Muscle layer of colon (tissue), 2 donors: ENCODE results near the gene VGF.

ENCODE experiments used
- H3K27ac ChIP-seq: one replicate; pipeline ENCODE4 v1.7.0; 2013; ENCODE audit warnings: low read depth, mild to moderate bottlenecking, low read length, moderate library complexity
- H3K27me3 ChIP-seq, 2 donors: one replicate each; pipeline ENCODE4 v1.7.0; 2013; ENCODE audit warnings: low read length in 2 of 2, mild to moderate bottlenecking in 2 of 2; ENCODE audit not compliant: insufficient read depth in 2 of 2, control insufficient read depth in 1 of 2
- H3K36me3 ChIP-seq: one replicate; pipeline ENCODE4 v1.7.0; 2013; ENCODE audit warnings: mild to moderate bottlenecking, low read length; ENCODE audit not compliant: insufficient read depth
- H3K4me1 ChIP-seq: one replicate; pipeline ENCODE4 v1.7.0; 2013; ENCODE audit warnings: mild to moderate bottlenecking, low read length; ENCODE audit not compliant: insufficient read depth
- H3K4me3 ChIP-seq, 2 donors: one replicate each; pipeline ENCODE4 v1.7.0; 2013; ENCODE audit warnings: low read length in 2 of 2, low read depth in 1 of 2, mild to moderate bottlenecking in 1 of 2, moderate library complexity in 1 of 2
- H3K9ac ChIP-seq: one replicate; pipeline ENCODE4 v1.7.0; 2013; ENCODE audit warnings: low read length
- H3K9me3 ChIP-seq: one replicate; pipeline ENCODE4 v1.7.0; 2013; ENCODE audit warnings: mild to moderate bottlenecking, low read length
- donor health status: abdominal sarcoma.
- donor health status: Adenocarcinoma of cecum.

Gene VGF

DNA sequence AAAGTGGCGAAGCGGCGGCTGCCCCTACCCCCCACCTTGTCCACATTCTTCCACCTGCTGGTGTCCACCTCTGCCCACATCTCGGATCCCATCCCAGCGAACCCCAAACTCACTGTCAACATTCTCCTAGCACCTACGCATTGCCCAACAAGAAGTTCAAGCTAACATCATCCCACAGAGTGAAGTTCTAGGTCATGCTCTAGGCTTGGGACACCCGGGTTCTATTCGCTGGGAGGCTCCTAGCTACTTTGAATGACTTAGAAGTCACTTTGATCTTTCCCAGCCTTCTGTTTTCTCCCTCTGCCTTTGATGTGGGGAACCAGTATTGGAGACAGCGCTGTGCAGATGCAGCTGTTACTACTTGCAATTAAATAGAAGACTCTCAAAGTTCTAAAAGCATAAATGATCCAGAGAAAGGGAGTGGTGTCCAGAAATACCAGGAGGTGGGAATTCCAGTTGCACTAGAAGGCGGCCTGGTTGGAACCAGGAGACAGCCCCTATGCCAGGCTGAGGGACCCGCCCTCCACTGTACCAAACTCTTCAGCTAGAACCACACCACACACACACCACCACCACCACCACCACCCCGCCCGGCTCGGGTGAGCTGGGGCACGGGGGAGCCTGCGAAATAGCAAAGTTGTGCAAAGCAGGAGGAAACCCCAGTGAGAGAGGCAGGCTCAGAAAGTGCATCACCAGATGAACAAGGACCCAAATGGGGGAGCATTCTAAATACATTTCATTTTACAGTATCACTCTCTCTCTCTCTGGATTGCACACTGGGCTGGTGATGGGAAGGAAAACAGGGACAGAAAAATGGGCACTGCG lies 5.5 kb upstream of the VGF start:
- no peak overlapping the region for H3K4me3 ChIP-seq
- H3K9ac ChIP-seq = no peak overlapping the region
- H3K9me3 ChIP-seq = no peaks in the 10 kb centered on the region
- H3K27me3 ChIP-seq = peaks cover 75 to 96% of the 10 kb centered on the region in 2 donors
- no peak overlapping the region for H3K27ac ChIP-seq
- no peaks in the 10 kb centered on the region for H3K36me3 ChIP-seq
- peaks cover 9% of the 10 kb centered on the region for H3K4me1 ChIP-seq

DNA sequence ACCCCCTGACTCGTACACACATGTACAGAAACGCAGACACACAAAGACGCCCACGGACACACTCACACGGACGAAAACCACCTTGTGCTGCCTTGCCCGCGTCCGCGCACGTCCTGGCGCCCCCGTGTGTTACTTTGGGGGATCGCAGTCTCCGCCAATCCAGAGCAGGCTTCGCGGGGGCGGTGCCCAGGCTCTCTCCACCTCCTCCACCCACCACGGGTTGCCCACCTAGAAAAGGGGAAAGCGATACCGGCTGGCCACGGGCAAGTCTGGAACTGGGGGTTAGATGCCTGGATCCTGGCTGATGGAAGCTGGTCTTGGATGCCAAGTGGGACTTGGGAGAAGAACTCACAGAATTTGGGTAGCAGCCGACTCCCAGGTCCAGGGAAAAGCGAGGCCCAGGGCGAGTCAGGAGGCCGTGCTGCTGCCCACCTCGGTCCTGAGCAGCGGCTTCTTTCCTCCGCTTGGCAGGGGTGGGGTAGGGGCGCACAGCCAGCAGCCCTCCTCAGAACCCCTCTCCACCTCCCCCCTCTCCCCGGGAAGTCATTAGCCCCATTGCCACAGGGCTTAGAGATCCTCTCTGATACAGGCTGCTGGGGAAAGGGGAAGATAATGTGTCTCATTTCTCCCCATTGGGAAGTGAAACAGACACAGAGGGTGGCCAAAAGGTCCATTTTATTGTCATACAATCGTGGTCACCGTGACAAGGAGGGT lies 4.6 kb upstream of the VGF start:
- H3K4me3 ChIP-seq = no peak overlapping the region
- H3K9ac ChIP-seq = no peak overlapping the region
- H3K27ac ChIP-seq = no peak overlapping the region
- H3K27me3 ChIP-seq = peaks cover 80 to 96% of the 10 kb centered on the region in 2 donors
- no peaks in the 10 kb centered on the region for H3K36me3 ChIP-seq
- no peaks in the 10 kb centered on the region for H3K9me3 ChIP-seq
- peaks cover 15% of the 10 kb centered on the region for H3K4me1 ChIP-seq

DNA sequence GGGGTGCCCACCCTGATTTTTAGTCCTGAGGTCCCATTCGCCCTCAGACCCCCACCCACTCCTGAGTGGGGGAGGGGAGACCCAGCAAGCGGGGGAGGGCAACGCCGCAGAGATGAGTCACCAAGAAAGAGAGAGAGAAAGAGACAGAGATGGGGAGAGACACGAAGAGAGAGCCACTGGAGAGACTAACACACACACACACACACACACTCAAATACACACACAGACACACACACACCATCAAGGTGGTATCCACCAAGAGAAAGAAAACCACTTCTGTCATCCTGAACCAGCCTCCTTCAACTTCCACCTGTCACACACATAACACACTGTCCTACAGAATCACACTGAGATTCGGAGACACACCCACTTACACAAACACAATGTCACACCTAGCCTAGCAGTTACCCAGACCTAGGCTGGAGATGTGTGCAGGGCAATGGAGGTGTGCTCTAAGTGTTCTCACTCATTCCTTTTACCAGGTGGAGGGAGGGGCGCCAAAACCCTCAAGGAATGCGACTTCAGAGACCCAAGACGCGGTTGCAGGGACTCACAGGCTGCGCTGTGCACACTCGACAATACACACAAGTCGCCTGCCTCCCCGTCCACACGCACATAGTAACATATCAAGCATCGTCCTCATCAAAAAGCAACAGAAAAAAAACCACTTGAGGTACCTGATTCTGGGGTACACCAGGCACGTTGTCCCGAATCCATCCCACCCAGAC lies 3.9 kb upstream of the VGF start:
- Histone ChIP-seq H3K9ac (no peak overlapping the region), H3K4me1 (peaks cover 17% of the 10 kb centered on the region), H3K9me3 (no peaks in the 10 kb centered on the region), H3K27me3 (peaks cover 82 to 99% of the 10 kb centered on the region in 2 donors), H3K4me3 (no peak overlapping the region), H3K27ac (no peak overlapping the region), H3K36me3 (no peaks in the 10 kb centered on the region)

DNA sequence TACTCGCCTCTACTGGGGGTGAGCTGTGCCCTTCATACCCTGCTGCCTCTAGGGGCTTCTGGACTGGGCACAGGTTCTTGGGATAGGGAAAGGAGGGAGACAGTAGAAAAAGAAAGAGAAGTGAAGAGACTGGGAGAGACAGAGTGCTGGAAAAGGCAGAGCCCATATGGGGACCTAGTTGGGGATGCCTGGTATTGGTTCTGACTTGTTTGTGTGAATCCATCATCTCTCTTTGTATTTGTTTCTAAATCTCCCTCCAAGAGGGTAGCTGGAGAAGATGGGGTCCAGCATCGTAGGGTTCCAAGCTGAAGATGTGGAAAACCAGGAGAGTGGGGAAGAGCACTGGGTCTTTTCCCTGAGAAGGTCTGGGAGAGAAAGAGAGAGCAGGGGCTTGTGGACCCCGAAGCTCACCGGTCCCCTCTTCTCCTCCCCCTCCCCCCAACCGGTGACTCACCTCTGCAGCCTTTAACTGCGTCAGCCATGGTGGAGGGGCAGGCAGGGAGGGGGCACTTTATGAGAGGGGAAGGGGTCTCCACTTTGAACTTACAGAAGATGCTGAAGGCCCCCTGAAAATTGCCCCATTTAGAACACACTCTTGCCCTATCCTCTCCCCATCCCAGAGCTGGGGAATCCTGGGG lies 3.2 kb upstream of the VGF start:
- H3K36me3 ChIP-seq = no peaks in the 10 kb centered on the region
- H3K9ac ChIP-seq = no peak overlapping the region
- no peaks in the 10 kb centered on the region for H3K9me3 ChIP-seq
- H3K4me1 ChIP-seq = peaks cover 17% of the 10 kb centered on the region
- peaks cover 75 to 99% of the 10 kb centered on the region in 2 donors for H3K27me3 ChIP-seq
- H3K27ac ChIP-seq = no peak overlapping the region
- H3K4me3 ChIP-seq = no peak overlapping the region

DNA sequence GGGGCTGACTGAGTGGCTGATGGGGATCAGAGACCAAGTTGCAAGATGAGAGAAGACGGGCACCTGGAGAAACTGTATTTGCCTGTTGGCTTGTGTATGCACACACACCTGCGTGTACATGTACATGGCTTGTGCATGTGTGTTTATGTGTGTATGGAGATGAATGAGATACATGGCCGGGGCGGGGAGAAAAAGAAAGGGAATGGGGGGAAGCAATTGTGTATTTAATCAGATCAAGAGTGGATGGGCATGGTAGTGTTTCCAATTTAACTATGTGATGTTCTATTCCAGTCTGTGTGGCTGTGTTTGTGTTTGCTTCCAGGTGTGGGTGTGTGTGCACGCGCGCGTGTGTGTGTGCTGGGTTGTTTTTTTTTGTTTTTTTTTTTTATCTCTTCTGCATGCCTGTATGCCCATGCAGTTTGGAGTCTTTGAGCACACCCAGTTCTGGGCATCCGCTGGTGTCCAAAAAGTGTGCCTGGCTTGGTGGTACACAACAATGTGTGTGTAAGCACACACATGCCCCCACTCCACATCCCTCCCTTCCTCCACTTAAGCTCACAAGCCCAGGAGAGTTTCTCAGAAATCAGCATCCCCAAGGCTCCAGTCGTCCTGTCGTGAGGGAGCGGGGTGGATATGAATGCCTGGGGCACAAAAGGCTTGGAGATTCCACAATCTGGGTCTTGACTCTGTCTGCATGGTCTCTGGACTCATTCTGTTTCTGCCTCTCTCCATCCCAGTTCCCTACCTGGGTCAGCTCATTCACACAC lies 2.5 kb upstream of the VGF start:
- Histone ChIP-seq H3K4me1 (peaks cover 11% of the 10 kb centered on the region), H3K4me3 (no peak overlapping the region), H3K36me3 (no peaks in the 10 kb centered on the region), H3K27ac (no peak overlapping the region), H3K27me3 (peaks cover 70 to 98% of the 10 kb centered on the region in 2 donors), H3K9me3 (no peaks in the 10 kb centered on the region), H3K9ac (no peak overlapping the region)

DNA sequence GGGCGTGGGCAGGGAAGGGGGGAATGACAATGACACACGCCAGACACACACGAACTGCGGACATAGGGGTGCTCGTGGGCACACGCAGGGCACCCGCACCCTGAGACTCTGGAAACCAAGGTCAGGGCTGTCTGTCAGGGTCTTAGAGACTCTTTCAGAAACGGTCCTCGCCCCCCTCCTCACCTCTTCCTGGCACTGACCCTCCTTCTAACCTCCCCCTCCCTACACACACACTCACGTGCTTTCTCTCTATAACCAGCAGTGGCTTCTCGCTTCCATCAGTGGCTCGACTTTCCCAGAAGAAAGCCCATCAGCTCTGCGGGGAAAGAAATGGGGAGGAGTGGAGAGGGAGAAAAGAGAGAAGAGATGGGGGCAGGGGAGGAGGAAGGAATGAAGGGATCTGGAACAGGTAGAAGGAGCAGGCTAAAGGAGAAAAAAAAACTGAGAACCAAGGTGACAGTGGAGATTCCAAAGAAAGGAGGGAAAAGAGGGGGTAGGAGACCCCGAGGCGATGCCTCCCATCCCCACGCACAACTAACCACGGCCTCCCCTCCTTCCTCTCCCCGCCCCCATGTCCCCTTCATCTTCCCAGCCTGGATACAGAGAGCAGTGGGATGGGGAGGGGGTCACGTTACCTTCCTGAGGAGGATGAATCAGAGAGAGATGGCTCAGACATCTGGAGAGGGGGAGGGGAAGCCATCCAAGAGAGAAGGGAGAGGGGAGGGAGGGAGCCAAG lies 1.7 kb upstream of the VGF start:
- peaks cover 11% of the 10 kb centered on the region for H3K4me1 ChIP-seq
- H3K9ac ChIP-seq = no peak overlapping the region
- H3K36me3 ChIP-seq = no peaks in the 10 kb centered on the region
- H3K4me3 ChIP-seq = no peak overlapping the region
- no peaks in the 10 kb centered on the region for H3K9me3 ChIP-seq
- H3K27me3 ChIP-seq = peaks cover 71 to 98% of the 10 kb centered on the region in 2 donors
- H3K27ac ChIP-seq = no peak overlapping the region

DNA sequence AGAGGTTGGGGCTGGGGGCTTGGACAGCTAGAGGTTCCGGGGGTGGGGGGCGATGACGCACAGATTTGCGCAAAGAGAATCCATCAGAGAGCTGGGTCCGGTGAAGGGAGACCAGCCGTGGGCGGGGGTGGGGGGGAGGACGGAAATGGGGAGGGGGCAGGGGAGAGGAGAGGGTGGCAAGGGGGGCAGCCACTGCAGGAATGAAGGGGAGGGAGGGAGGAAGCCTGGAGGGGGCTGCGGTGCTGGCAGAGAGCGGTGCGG lies 1.2 kb upstream of the VGF start:
- H3K4me1 ChIP-seq = peaks cover 11% of the 10 kb centered on the region
- H3K9ac ChIP-seq = no peak overlapping the region
- no peak overlapping the region for H3K27ac ChIP-seq
- H3K9me3 ChIP-seq = no peaks in the 10 kb centered on the region
- H3K36me3 ChIP-seq = no peaks in the 10 kb centered on the region
- H3K4me3 ChIP-seq = no peak overlapping the region
- peaks cover 69 to 98% of the 10 kb centered on the region in 2 donors for H3K27me3 ChIP-seq

DNA sequence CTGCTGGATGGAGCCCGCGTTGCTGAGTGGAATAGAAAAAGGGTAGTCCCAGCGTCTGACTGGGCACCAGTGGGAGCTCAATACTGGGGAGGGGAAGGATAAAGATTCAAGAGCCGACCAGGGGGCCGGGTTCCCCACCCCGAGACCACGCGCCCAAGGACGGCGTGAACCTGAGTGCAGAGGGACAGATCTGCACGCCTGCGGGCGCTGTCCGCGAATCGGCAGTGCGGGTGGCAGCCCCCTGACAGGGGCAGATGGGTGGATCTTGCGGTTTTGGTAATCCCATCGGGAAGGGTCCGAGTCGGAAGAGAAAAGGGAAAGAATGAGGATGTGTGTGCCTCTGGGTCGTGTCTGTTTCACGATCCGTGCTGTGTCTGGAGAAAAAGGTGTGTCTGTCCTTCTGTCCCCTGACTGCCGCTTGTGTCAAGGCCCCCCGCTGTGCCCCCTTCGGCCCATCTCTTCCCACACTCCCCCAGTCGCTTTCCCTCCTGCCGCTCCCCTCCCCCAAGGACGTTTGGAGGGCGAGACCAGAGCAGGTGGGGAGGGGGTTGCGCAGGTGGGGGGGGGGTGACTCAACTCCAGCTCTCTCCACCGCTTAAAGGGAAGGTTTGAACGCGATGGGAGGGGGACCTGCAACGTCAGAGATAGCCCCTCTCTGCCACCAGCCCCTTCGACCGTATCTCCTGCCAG lies 734 bp upstream of the VGF start:
- peaks cover 4% of the 10 kb centered on the region for H3K36me3 ChIP-seq
- H3K9me3 ChIP-seq = no peaks in the 10 kb centered on the region
- H3K9ac ChIP-seq = no peak overlapping the region
- H3K4me3 ChIP-seq = no peak overlapping the region
- H3K4me1 ChIP-seq = peaks cover 11% of the 10 kb centered on the region
- peaks cover 64 to 93% of the 10 kb centered on the region in 2 donors for H3K27me3 ChIP-seq
- H3K27ac ChIP-seq = no peak overlapping the region

DNA sequence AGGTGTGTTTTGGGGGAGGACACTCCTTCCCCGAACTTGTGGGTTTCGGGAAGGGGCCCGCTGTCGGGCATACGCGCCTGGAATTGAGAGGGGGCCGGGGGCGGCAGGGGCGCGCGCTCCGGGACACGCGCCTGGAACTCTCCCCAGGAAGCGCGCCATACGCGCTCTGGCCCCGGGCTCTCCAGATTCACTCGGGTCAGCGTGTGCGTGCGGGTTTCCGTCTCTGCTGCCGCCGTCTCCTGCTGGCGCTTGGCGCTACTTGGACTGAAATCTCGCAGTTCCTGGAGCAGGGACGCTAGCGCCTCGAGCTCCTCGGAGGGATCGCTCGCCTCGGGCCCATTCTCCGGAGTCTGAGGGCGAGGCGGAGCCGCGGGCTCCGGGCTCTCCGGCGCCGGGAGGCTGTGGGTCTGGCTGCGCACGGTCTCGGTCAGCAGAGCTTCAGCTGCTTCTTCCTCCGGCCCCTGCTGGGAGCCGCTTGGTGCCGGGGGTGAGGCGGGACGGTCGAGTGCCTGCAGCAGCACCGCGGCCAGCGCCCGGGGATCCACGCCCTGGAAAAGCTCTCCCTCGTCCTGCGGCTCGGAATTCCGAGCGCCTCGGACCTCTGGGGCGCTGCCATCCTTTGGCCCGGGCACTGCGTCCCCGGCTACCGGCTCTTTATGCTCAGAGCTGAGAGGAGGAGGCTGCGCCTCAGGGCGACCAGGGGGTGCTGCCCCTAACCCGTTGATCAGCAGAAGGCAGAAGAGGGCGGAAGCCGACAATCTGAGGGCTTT lies 1.1 kb downstream of the VGF start:
- Histone ChIP-seq H3K9ac (no peak overlapping the region), H3K4me1 (peaks cover 11% of the 10 kb centered on the region), H3K27ac (no peak overlapping the region), H3K27me3 (peaks cover 47 to 76% of the 10 kb centered on the region in 2 donors), H3K4me3 (no peak overlapping the region), H3K36me3 (peaks cover 9% of the 10 kb centered on the region), H3K9me3 (no peaks in the 10 kb centered on the region)
